ENCODE results near the gene BCL2L1.
"Not testable (repeated sequence)": the region's sequence is repeated elsewhere in the genome, so short reads cannot be mapped to it uniquely, and the experiment has no call there.

Gene BCL2L1

DNA sequence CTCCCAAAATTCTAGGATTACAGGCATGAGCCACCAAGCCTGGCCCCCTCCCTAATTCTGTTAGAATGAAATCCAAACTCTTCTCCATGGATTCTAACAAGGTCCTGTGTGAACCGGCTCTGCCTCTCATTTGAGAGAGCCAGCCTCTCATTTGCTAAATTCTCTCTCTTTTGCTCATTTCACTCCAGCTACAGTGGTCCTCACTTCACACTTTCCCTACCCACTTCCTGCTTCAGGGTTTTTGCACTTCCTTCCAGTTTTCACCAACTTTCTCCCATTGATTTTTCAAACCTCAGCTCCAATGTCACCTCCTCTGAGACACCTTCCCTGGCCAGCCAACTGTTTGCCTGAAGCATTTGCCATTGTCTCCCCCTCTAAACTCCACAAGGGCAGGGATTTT, 79.8 kb downstream of the BCL2L1 start:
- no peak for DNase-seq

DNA sequence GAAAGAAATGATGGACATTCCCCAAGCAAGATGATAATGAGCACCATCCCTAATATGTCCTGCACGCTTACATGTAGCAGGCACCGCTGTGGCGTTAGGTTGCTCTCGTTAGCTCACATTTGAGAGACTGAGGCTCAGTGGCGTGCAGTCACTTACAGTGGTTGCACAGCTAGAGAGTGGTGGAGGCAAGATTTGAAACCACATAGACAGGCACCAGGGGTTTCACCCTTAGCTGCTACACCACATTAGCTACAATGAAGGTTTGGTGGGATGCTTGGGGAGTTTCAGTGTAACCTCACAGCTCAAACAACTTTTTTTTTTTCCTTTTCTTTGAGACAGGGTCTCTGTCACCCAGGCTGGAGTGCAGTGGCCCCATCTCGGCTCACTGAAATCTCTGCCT, 81.3 kb downstream of the BCL2L1 start:
- no peak for DNase-seq

- DNase-seq: no peak
Measured at GRCh38 chr20:31640259-31640658, 82.4 kb downstream of the BCL2L1 start.

GRCh38 chr20:31638816-31639215, 83.9 kb downstream of the BCL2L1 start:
- DNase-seq: no peak

DNA sequence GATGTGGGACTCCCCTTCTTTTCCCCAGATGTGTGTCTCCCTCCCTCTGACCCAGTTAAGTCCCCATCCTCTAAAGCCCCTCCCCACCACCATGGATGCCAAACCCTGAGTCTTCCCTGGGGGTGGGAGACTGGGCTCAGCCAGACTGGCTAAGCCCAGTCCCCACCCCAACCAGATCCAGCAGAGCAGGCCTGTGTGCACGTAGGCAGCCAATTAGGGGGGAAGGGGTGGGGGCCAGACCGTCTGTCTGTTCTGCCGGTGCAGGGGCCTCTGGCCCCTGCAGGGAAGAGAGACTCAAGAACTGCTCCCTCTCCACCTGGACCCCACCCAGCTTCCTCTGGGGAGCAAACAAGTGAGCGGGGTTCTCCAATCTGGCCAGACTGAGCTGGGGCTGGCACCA, 84.4 kb downstream of the BCL2L1 start:
- no peak for DNase-seq

DNA sequence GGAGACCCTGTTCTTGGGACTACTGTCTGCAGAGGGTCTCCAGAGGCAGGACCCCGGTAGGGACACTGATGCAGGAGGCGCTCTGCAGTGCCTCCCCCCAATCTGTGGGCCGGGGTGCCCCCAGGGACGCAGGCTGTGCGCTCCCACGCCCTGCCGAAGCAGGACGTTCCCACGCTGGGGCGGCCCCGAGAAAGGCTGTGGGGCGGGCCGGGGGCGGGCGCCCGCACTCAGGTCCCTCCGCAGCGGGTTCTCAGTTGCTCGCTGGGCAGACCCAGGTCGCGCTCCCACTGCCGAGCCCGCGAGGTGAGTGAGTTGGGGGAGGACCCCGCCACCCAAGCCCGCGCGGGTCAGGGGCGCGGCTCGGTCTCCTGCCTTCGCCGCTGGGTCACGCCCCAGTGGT, 85.0 kb downstream of the BCL2L1 start, which contains the start of gene COX4I2:
COX4I2 (plus strand) TSS at position 253 of the 400 bp plus-strand sequence. CDS start 1,106 bp downstream, outside the sequence.
- DNase-seq: no peak

DNA sequence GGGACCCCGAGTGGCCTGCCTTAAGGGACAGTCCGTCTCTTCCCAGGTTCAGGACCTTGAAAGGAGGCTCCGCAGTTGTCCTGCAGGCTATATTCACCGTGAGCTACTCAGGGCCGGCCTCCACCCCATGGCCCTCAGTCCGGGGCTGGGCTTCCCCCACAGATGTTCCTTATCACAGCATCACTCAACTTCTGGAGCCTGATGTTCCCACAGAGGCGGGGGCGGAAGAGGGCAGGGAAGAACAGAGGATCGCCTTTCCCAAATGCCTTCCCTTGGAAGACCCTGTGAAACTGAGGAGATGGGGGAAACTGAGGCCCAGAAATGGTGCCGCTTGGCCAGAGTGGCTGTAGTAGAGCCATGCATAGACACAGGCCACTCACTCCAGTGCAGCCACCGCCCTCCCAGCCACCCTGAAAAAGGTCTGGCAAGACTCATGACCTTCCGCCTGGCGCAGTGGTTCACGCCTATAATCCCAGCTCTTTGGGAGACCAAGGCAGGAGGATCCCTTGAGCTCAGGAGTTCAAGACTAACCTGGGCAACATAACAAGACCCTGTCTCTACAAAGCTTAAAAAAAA, 89.2 kb downstream of the BCL2L1 start:
- DNase-seq: no peak

GRCh38 chr20:31632548-31633338, 89.9 kb downstream of the BCL2L1 start:
- no peak for DNase-seq

GRCh38 chr20:31630187-31630790, 92.4 kb downstream of the BCL2L1 start:
- no peak for DNase-seq

GRCh38 chr20:31628057-31628456, 94.6 kb downstream of the BCL2L1 start:
- not testable (repeated sequence) for DNase-seq

DNA sequence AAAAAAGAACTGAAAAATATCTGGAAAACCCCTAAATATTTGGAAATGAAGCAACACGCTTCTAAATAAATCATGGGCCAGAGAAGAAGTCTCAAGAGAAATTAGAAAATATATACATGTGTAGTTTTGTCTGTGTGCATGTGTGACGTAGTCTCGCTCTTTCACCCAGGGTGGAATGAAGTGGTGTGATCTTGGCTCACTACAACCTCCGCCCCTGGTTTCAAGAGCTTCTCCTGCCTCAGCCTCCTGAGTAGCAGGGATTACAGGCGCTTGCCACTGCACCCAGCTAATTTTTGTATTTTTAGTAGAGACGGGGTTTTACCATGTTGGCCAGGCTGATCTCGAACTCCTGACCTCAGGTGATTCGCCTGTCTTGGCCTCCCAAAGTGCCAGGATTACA, 96.1 kb downstream of the BCL2L1 start:
- not testable (repeated sequence) for DNase-seq

GRCh38 chr20:31623123-31623505, 99.6 kb downstream of the BCL2L1 start:
- DNase-seq: not testable (repeated sequence)

GRCh38 chr20:31620246-31620645, 102.4 kb downstream of the BCL2L1 start:
- DNase-seq: no peak

GRCh38 chr20:31617432-31618104, 105.1 kb downstream of the BCL2L1 start:
- DNase-seq: no peak

- DNase-seq: no peak
Measured at GRCh38 chr20:31615416-31615815, 107.3 kb downstream of the BCL2L1 start.

Data from hippocampal formation (tissue), 2 donors.